Measurements from ENCODE around the gene SH3GL1. TPM values are rescaled to one million over a fixed set of nuclear protein-coding genes. Genes with fewer than 3 reads are reported as not detected.

SH3GL1 gene
- total and polyA plus RNA-seq, 9 of the 15 experiments (the other 6 are each of a cell fraction or from before 2014, with no cell fraction given), result 1.7 to 75.3 (median 25.7) TPM

DNA sequence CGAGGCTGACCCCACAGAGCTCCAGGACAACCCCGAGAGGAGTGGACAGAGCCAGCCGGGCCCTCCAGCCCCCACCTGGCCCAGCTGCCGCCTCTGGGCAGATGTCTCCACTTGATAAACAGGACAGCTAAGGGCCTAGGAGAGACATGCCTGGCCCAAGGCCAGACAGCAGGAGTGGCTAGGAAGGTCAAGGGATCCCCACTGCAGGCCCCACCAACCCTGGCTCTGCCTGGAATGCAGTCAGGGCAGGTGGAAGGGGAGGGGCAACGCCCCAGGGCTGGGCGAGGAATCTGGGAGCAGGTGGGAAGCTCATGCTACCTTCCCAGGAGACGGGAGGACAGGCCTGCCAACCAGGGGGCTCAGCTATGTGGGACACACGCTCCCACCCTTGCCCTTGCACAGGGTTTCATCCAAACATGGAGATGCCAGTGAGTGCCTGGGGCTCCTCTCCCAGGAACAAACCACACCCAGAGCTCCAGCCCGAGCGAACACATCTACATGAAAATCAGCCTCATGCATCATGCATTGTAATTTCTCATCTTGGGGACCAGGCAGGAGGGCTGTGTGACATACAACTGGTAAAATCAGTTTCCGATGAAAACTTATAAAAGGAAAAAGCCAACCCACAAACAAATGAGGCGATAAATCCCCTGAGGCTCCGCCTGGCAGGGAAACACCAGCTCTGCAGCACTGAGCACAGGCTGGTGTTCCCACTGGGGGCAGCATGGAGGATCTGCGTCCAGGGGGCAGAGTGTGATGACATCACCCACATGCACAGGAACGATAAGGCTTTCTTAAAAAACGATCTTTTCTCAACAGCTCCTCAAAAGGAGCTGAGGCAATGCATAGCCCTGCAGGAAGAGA, 25.0 kb downstream of the SH3GL1 start (continued):
- peak; percentile 99 for TF ChIP-seq ATF2 (CRISPR knock-in tag; IDR thresholded peaks at IDR 0.05)
- TF ChIP-seq, protein P1, sequence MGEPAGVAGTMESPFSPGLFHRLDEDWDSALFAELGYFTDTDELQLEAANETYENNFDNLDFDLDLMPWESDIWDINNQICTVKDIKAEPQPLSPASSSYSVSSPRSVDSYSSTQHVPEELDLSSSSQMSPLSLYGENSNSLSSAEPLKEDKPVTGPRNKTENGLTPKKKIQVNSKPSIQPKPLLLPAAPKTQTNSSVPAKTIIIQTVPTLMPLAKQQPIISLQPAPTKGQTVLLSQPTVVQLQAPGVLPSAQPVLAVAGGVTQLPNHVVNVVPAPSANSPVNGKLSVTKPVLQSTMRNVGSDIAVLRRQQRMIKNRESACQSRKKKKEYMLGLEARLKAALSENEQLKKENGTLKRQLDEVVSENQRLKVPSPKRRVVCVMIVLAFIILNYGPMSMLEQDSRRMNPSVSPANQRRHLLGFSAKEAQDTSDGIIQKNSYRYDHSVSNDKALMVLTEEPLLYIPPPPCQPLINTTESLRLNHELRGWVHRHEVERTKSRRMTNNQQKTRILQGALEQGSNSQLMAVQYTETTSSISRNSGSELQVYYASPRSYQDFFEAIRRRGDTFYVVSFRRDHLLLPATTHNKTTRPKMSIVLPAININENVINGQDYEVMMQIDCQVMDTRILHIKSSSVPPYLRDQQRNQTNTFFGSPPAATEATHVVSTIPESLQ (CRISPR knock-in tag; IDR thresholded peaks at IDR 0.05), result no peak
- TF ChIP-seq CREB3L1 (IDR thresholded peaks at IDR 0.05; ENCODE audit: borderline replicate concordance, low read depth), result peak; percentile 66; the same call in 1 of the 2 replicates
- TF ChIP-seq HDAC8 (tag; IDR thresholded peaks at IDR 0.05), result no peak
- no peak for TF ChIP-seq KDM2B (CRISPR knock-in tag; IDR thresholded peaks at IDR 0.05)
- no peak for TF ChIP-seq ZFP1 (CRISPR knock-in tag; IDR thresholded peaks at IDR 0.05)
- TF ChIP-seq, protein P2, sequence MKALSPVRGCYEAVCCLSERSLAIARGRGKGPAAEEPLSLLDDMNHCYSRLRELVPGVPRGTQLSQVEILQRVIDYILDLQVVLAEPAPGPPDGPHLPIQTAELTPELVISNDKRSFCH (CRISPR knock-in tag; IDR thresholded peaks at IDR 0.05), result no peak
- TF ChIP-seq, protein P2 (tag; IDR thresholded peaks at IDR 0.05), result no peak
- TF ChIP-seq BCLAF1 (IDR thresholded peaks at IDR 0.05; ENCODE audit: borderline replicate concordance in 1 of 2, control insufficient read depth in 1 of 2, low read depth in 2 of 2, low read length in 1 of 2), result peak in 1 of 2 experiments; percentile 80; a peak in 1 of 4 replicates
- peak; percentile 64; the same call in 1 of the 2 replicates for TF ChIP-seq ZNF124 (CRISPR knock-in tag; IDR thresholded peaks at IDR 0.05)
- TF ChIP-seq HIVEP1 (CRISPR knock-in tag; IDR thresholded peaks at IDR 0.05), result no peak
- TF ChIP-seq, protein P3, sequence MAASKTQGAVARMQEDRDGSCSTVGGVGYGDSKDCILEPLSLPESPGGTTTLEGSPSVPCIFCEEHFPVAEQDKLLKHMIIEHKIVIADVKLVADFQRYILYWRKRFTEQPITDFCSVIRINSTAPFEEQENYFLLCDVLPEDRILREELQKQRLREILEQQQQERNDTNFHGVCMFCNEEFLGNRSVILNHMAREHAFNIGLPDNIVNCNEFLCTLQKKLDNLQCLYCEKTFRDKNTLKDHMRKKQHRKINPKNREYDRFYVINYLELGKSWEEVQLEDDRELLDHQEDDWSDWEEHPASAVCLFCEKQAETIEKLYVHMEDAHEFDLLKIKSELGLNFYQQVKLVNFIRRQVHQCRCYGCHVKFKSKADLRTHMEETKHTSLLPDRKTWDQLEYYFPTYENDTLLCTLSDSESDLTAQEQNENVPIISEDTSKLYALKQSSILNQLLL (CRISPR knock-in tag; IDR thresholded peaks at IDR 0.05; ENCODE audit: borderline replicate concordance), result no peak
- no peak for TF ChIP-seq MYBL2 (IDR thresholded peaks at IDR 0.05; ENCODE audit: low read depth)
- no peak for TF ChIP-seq MYBL2 (CRISPR knock-in tag; IDR thresholded peaks at IDR 0.05; ENCODE audit: borderline replicate concordance)
- TF ChIP-seq MXI1 (IDR thresholded peaks at IDR 0.05; ENCODE audit: low read depth, low read length), result 0 out of 2 replicates have a peak, but pooled peaks have one; percentile 22

Data from K562 (cell line).